GM23248 (cell line): Measurements from ENCODE around the gene FAM161B. TPM values are rescaled to one million over a fixed set of nuclear protein-coding genes. Genes with fewer than 3 reads are reported as not detected.
A peak's percentile ranks its signal among the peaks of the same experiment; 100 is the strongest.

ENCODE experiments used
- DNase-seq: peaks from one replicate; pipeline ENCODE4 v3.0.0-alpha.2; 2015
- H2AFZ ChIP-seq: fragments of 200-600 bp; sonication (generic); 2 replicates; pipeline ENCODE4 v1.6.1; 2016; ENCODE audit warnings: antibody characterized with exemption
- H3F3A ChIP-seq: fragments of 200-600 bp; sonication (generic); 2 replicates; pipeline ENCODE4 v1.6.1; 2016; ENCODE audit warnings: mild to moderate bottlenecking, antibody characterized with exemption, mixed run types; ENCODE audit not compliant: insufficient read depth
- H3K27ac ChIP-seq: fragments of 200-600 bp; sonication (generic); 2 replicates; pipeline ENCODE4 v1.5.1; 2016; ENCODE audit warnings: mild to moderate bottlenecking
- H3K27me3 ChIP-seq: fragments of 200-600 bp; sonication (generic); replicated peaks from 2 replicates; pipeline ENCODE4 v1.6.1; 2016; ENCODE audit warnings: mild to moderate bottlenecking; ENCODE audit not compliant: insufficient read depth
- H3K36me3 ChIP-seq: fragments of 200-600 bp; sonication (generic); 2 replicates; pipeline ENCODE4 v1.6.1; 2016; ENCODE audit warnings: low read depth, mild to moderate bottlenecking
- H3K4me1 ChIP-seq: fragments of 200-600 bp; sonication (generic); 2 replicates; pipeline ENCODE4 v1.6.1; 2016; ENCODE audit warnings: mild to moderate bottlenecking; ENCODE audit not compliant: insufficient read depth
- H3K4me2 ChIP-seq: fragments of 200-600 bp; sonication (generic); one replicate; pipeline ENCODE4 v1.6.1; 2016; ENCODE audit warnings: mild to moderate bottlenecking; ENCODE audit not compliant: unreplicated experiment
- H3K4me3 ChIP-seq: fragments of 200-600 bp; sonication (generic); 2 replicates; pipeline ENCODE4 v1.5.1; 2016; ENCODE audit warnings: mild to moderate bottlenecking
- H3K79me2 ChIP-seq: fragments of 200-600 bp; sonication (generic); 2 replicates; pipeline ENCODE4 v1.6.1; 2016; ENCODE audit warnings: mild to moderate bottlenecking; ENCODE audit not compliant: insufficient read depth
- H3K9ac ChIP-seq: fragments of 200-600 bp; sonication (generic); 2 replicates; pipeline ENCODE4 v1.6.1; 2016; ENCODE audit warnings: mild to moderate bottlenecking
- H3K9me2 ChIP-seq: fragments of 200-600 bp; sonication (generic); 2 replicates; pipeline ENCODE4 v1.6.1; 2016; ENCODE audit warnings: mixed run types, mild to moderate bottlenecking, moderate library complexity; ENCODE audit not compliant: insufficient read depth
- H3K9me3 ChIP-seq: fragments of 200-600 bp; sonication (generic); one replicate; pipeline ENCODE4 v1.6.1; 2017; ENCODE audit warnings: low read depth
- H4K20me1 ChIP-seq: fragments of 200-600 bp; sonication (generic); 2 replicates; pipeline ENCODE4 v1.6.0; 2016; ENCODE audit not compliant: insufficient read depth
- EZH2 ChIP-seq: fragments of 200-600 bp; sonication (generic); IDR thresholded peaks from 2 replicates; pipeline ENCODE4 v1.6.1; 2018; ENCODE audit warnings: antibody characterized with exemption, mild to moderate bottlenecking; ENCODE audit not compliant: insufficient read depth, poor library complexity, severe bottlenecking
- EZH2phosphoT487 ChIP-seq: fragments of 200-600 bp; sonication (generic); IDR thresholded peaks from 2 replicates; pipeline ENCODE4 v1.6.1; 2018; ENCODE audit warnings: antibody characterized with exemption, moderate library complexity, mild to moderate bottlenecking, low read depth; ENCODE audit not compliant: insufficient read depth
- WGBS, 2 experiments: methylation state at CpG; one replicate each; pipeline ENCODE4 v1.1.6; 2015 to 2017; ENCODE audit warnings: low lambda C conversion rate in 2 of 2, low coverage in 1 of 2; ENCODE audit errors: missing lambda C conversion rate in 2 of 2; 5-methylcytosine and 5-hydroxymethylcytosine counted together
- in situ Hi-C: fragments of 300-500 bp; cut with MboI; formaldehyde crosslinking; loops from 2 replicates; pipeline ENCODE4 v1.15.0; 2020
- polyA plus RNA-seq: library from polyadenylated mRNA; unstranded; fragments of >200 nt; fragmentation: Nextera tagmentation; extraction: Ambion mirVana; gene quantifications from 2 replicates; pipeline ENCODE4 v1.2.1, GENCODE V29; 2016
- total RNA-seq: library from RNA; depleted of rRNA; stranded (reverse); fragments of >200 nt; shearing (Covaris generic); gene quantifications from 2 replicates; pipeline ENCODE4 v1.2.3, GENCODE V29; 2014; rRNA removed

FAM161B gene
- total RNA-seq (5.3 and 6.5 TPM in 2 replicates), polyA plus RNA-seq (4.1 and 4.5 TPM in 2 replicates)

GRCh38 chr14:73949752-73950734 is at the start of gene FAM161B, which contains the start of gene COQ6:
FAM161B (minus strand) TSS chr14:73950094; CDS start chr14:73950026, 68 bp downstream.
COQ6 (plus strand) TSS chr14:73950302; CDS start chr14:73950333, 31 bp downstream.
- Histone ChIP-seq H2AFZ (peak within 1 kb of the TSS; percentile 92), H3F3A (peaks cover 11% of the 10 kb centered on the region), H3K9ac (peak within 1 kb of the TSS; percentile 87), H3K27me3 (no peaks in the 10 kb centered on the region), H3K27ac (peak within 1 kb of the TSS; percentile 92), H3K4me1 (0 out of 2 replicates have a peak, but pooled peaks cover 3% of the 10 kb centered on the region), H3K9me2 (no peaks in the 10 kb centered on the region), H3K9me3 (no peaks in the 10 kb centered on the region), H3K4me3 (peak within 1 kb of the TSS; percentile 97), H4K20me1 (no peaks in the 10 kb centered on the region), H3K36me3 (peaks cover 7% of the 10 kb centered on the region), H3K79me2 (peaks cover 38% of the 10 kb centered on the region), H3K4me2 (peak within 1 kb of the TSS; percentile 85)
- in situ Hi-C loops = no loop called here
- no peak for TF ChIP-seq EZH2phosphoT487
- no peak for TF ChIP-seq EZH2
- peak; percentile 99 for DNase-seq
- 1% methylated on average over 66 to 70 of the region's 70 CpGs for WGBS, 2 experiments

GRCh38 chr14:73998726-73999125 is 48.8 kb upstream of the FAM161B start:
- no peak overlapping the region for H3K9ac ChIP-seq
- H3K79me2 ChIP-seq = no peaks in the 10 kb centered on the region
- H3K4me1 ChIP-seq = no peaks in the 10 kb centered on the region
- no peak overlapping the region for H2AFZ ChIP-seq
- H4K20me1 ChIP-seq = no peaks in the 10 kb centered on the region
- H3K9me2 ChIP-seq = no peaks in the 10 kb centered on the region
- H3K27ac ChIP-seq = no peak overlapping the region
- H3K27me3 ChIP-seq = no peaks in the 10 kb centered on the region
- TF ChIP-seq EZH2phosphoT487 = no peak
- TF ChIP-seq EZH2 = no peak
- H3K9me3 ChIP-seq = no peaks in the 10 kb centered on the region
- no peaks in the 10 kb centered on the region for H3F3A ChIP-seq
- H3K4me3 ChIP-seq = no peak overlapping the region
- WGBS, 2 experiments = 71 to 91% methylated on average over 2 of the region's 2 CpGs
- H3K36me3 ChIP-seq = peaks cover 5% of the 10 kb centered on the region; the same call in 1 of the 2 replicates
- in situ Hi-C loops = no loop called here
- no peak for DNase-seq
- no peak overlapping the region for H3K4me2 ChIP-seq

GRCh38 chr14:73997944-73998447 is 48.1 kb upstream of the FAM161B start:
- no peak overlapping the region for H3K27ac ChIP-seq
- WGBS, 2 experiments = 92 to 95% methylated on average over 7 of the region's 7 CpGs

GRCh38 chr14:73997108-73997943 is 47.4 kb upstream of the FAM161B start:
- Histone ChIP-seq H4K20me1 (no peaks in the 10 kb centered on the region), H3K27me3 (no peaks in the 10 kb centered on the region), H2AFZ (no peak overlapping the region), H3K9ac (no peak overlapping the region), H3K36me3 (peaks cover 5% of the 10 kb centered on the region; the same call in 1 of the 2 replicates), H3K9me2 (no peaks in the 10 kb centered on the region), H3K4me1 (no peaks in the 10 kb centered on the region), H3F3A (no peaks in the 10 kb centered on the region), H3K4me2 (no peak overlapping the region), H3K4me3 (no peak overlapping the region), H3K27ac (no peak overlapping the region), H3K79me2 (no peaks in the 10 kb centered on the region), H3K9me3 (no peaks in the 10 kb centered on the region)
- in situ Hi-C loops = no loop called here
- DNase-seq = no peak
- TF ChIP-seq EZH2 = no peak
- TF ChIP-seq EZH2phosphoT487 = no peak
- 94 to 95% methylated on average over 1 of the region's 1 CpG for WGBS, 2 experiments

More at GRCh38 chr14:73997944-73998447, 48.1 kb upstream of the FAM161B start:
- in situ Hi-C loops = no loop called here
- no peak overlapping the region for H3K4me2 ChIP-seq
- H3K9ac ChIP-seq = no peak overlapping the region
- no peak for TF ChIP-seq EZH2
- no peak for TF ChIP-seq EZH2phosphoT487
- H3K36me3 ChIP-seq = peaks cover 5% of the 10 kb centered on the region; the same call in 1 of the 2 replicates
- no peaks in the 10 kb centered on the region for H3K4me1 ChIP-seq
- no peak for DNase-seq
- H3K9me3 ChIP-seq = no peaks in the 10 kb centered on the region
- no peaks in the 10 kb centered on the region for H3F3A ChIP-seq
- H3K4me3 ChIP-seq = no peak overlapping the region
- H3K9me2 ChIP-seq = no peaks in the 10 kb centered on the region
- H4K20me1 ChIP-seq = no peaks in the 10 kb centered on the region
- no peaks in the 10 kb centered on the region for H3K27me3 ChIP-seq
- no peaks in the 10 kb centered on the region for H3K79me2 ChIP-seq
- H2AFZ ChIP-seq = no peak overlapping the region
